Trophoblast cell (in vitro differentiated cells and primary cell): ENCODE results near the gene COG8.

Experiments used
- DNase-seq, 2 donors: peaks; one replicate each; pipeline ENCODE4 v3.0.0-alpha.2; 2016
- H2AFZ ChIP-seq: 2 replicates; pipeline ENCODE4 v1.6.1; 2013; ENCODE audit warnings: low read length, moderate library complexity, mild to moderate bottlenecking; ENCODE audit not compliant: insufficient read depth, poor library complexity
- H2AK5ac ChIP-seq: 2 replicates; pipeline ENCODE4 v1.6.1; 2013; ENCODE audit warnings: mild to moderate bottlenecking, low read length
- H2BK120ac ChIP-seq: 2 replicates; pipeline ENCODE4 v1.6.1; 2013; ENCODE audit warnings: low read length, mild to moderate bottlenecking, moderate library complexity; ENCODE audit not compliant: insufficient read depth, poor library complexity
- H2BK12ac ChIP-seq: 2 replicates; pipeline ENCODE4 v1.6.1; 2013; ENCODE audit warnings: mild to moderate bottlenecking, low read length, moderate library complexity
- H2BK5ac ChIP-seq: 2 replicates; pipeline ENCODE4 v1.6.1; 2013; ENCODE audit warnings: low read length, low read depth, moderate library complexity, mild to moderate bottlenecking; ENCODE audit not compliant: poor library complexity
- H3K14ac ChIP-seq: 2 replicates; pipeline ENCODE4 v1.6.1; 2013; ENCODE audit warnings: mild to moderate bottlenecking, low read length
- H3K18ac ChIP-seq: 2 replicates; pipeline ENCODE4 v1.6.1; 2013; ENCODE audit warnings: mild to moderate bottlenecking, low read length
- H3K23ac ChIP-seq: 2 replicates; pipeline ENCODE4 v1.6.1; 2013; ENCODE audit warnings: low read length
- H3K27ac ChIP-seq: 2 replicates; pipeline ENCODE4 v1.5.1; 2013; ENCODE audit warnings: low read depth, mild to moderate bottlenecking, inconsistent platforms, low read length, moderate library complexity
- H3K27me3 ChIP-seq: 2 replicates; pipeline ENCODE4 v1.6.1; 2013; ENCODE audit warnings: inconsistent platforms, mild to moderate bottlenecking, low read length, moderate library complexity; ENCODE audit not compliant: insufficient read depth
- H3K36me3 ChIP-seq, 2 experiments: 1 replicate in 1 of 2; 2 replicates in 1 of 2; pipeline ENCODE4 v1.6.1; 2013; ENCODE audit warnings: low read length in 2 of 2, mild to moderate bottlenecking in 2 of 2, moderate library complexity in 1 of 2; ENCODE audit not compliant: insufficient read depth in 2 of 2, control insufficient read depth in 1 of 2
- H3K4ac ChIP-seq: 2 replicates; pipeline ENCODE4 v1.6.1; 2013; ENCODE audit warnings: low read depth, mild to moderate bottlenecking, low read length, moderate library complexity
- H3K4me1 ChIP-seq, 2 experiments: 1 replicate in 1 of 2; 2 replicates in 1 of 2; pipeline ENCODE4 v1.6.1; 2013; ENCODE audit warnings: low read length in 2 of 2, mild to moderate bottlenecking in 2 of 2, moderate library complexity in 1 of 2; ENCODE audit not compliant: insufficient read depth in 2 of 2, control insufficient read depth in 1 of 2
- H3K4me2 ChIP-seq: 2 replicates; pipeline ENCODE4 v1.6.1; 2013; ENCODE audit warnings: inconsistent platforms, mild to moderate bottlenecking, low read length, moderate library complexity
- H3K4me3 ChIP-seq: 2 replicates; pipeline ENCODE4 v1.5.1; 2013; ENCODE audit warnings: mild to moderate bottlenecking, low read depth, low read length, inconsistent platforms
- H3K79me1 ChIP-seq: one replicate; pipeline ENCODE4 v1.6.1; 2013; ENCODE audit warnings: low read length
- H3K79me2 ChIP-seq: 2 replicates; pipeline ENCODE4 v1.6.1; 2013; ENCODE audit warnings: low read length, mild to moderate bottlenecking; ENCODE audit not compliant: control insufficient read depth, insufficient read depth, poor library complexity
- H3K9ac ChIP-seq: 2 replicates; pipeline ENCODE4 v1.6.1; 2013; ENCODE audit warnings: mild to moderate bottlenecking, low read length
- H3K9me3 ChIP-seq: 2 replicates; pipeline ENCODE4 v1.6.1; 2013; ENCODE audit warnings: low read depth, mild to moderate bottlenecking, control low read depth, inconsistent platforms, low read length; ENCODE audit not compliant: insufficient read depth
- H4K12ac ChIP-seq: 2 replicates; pipeline ENCODE4 v1.6.1; 2013; ENCODE audit warnings: low read depth, mild to moderate bottlenecking, low read length, moderate library complexity
- H4K8ac ChIP-seq: 2 replicates; pipeline ENCODE4 v1.6.1; 2013; ENCODE audit warnings: low read depth, mild to moderate bottlenecking, low read length, moderate library complexity
- H4K91ac ChIP-seq: one replicate; pipeline ENCODE4 v1.6.1; 2013; ENCODE audit warnings: low read depth, mild to moderate bottlenecking, low read length, moderate library complexity
- WGBS: extraction: QIAGEN DNeasy Blood & Tissue Kit; methylation state at CpG from one replicate; pipeline ENCODE4 v1.1.7; 2013; ENCODE audit warnings: missing lambda C conversion rate; ENCODE audit not compliant: insufficient read length, insufficient coverage; ENCODE audit errors: extremely low coverage; 5-methylcytosine and 5-hydroxymethylcytosine counted together

Gene COG8

DNA sequence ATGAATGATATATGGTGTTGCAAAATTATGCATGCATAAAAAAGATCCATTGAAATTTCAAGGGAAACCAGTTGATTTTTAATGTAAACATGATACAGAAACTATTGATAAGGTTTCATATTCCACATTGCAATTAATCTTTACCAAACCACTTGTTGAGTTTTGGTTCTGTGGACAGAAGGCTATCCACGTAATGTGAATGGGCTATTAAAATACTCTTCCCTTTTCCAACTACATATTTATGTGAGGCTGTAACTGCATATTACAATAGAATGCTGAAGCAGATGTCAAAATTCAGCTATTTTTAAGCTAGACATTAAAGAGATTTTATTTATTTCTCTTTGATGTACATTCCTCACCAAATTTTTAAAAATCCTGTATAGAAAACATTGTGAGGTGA is 62.0 kb downstream of the COG8 start:
- no peak overlapping the region for H3K9ac ChIP-seq
- no peak overlapping the region for H3K23ac ChIP-seq
- H4K12ac ChIP-seq, result no peak overlapping the region
- H3K36me3 ChIP-seq, result peaks cover 0 to 1% of the 10 kb centered on the region in 2 experiments
- no peaks in the 10 kb centered on the region for H3K9me3 ChIP-seq
- no peak overlapping the region for H2AK5ac ChIP-seq
- no peak overlapping the region for H4K91ac ChIP-seq
- no peaks in the 10 kb centered on the region for H3K79me1 ChIP-seq
- H4K8ac ChIP-seq, result no peak overlapping the region
- H3K4me1 ChIP-seq, result no peaks in the 10 kb centered on the region
- WGBS, result no CpG with 5 or more reads among the region's 1 CpG
- H3K14ac ChIP-seq, result no peak overlapping the region
- H2AFZ ChIP-seq, result no peak overlapping the region
- no peak overlapping the region for H3K18ac ChIP-seq
- no peak overlapping the region for H3K4me2 ChIP-seq
- no peak overlapping the region for H3K4ac ChIP-seq
- H3K79me2 ChIP-seq, result no peaks in the 10 kb centered on the region
- H3K27me3 ChIP-seq, result no peaks in the 10 kb centered on the region
- no peak for DNase-seq
- no peak overlapping the region for H2BK120ac ChIP-seq
- no peak overlapping the region for H2BK5ac ChIP-seq
- H3K4me3 ChIP-seq, result no peak overlapping the region
- no peak overlapping the region for H3K27ac ChIP-seq
- H2BK12ac ChIP-seq, result no peak overlapping the region
